Activated naive CD4-positive, alpha-beta T cell treated with anti-CD3 and anti-CD28 coated beads, Interleukin-2, amount 10 ng/mL, durations not matched to agents 7 days and 5 days (primary cell): ENCODE measurements around the gene DPH2.

Experiments used
- CTCF ChIA-PET: fragments of 350-600 bp; sonication (Branson Sonifier 250); formaldehyde crosslinking; loops from one replicate; lab custom pipeline; 2021; ENCODE audit warnings: antibody characterized with exemption; lab: Charles Lee
- DNase-seq: peaks from one replicate; pipeline ENCODE4 v3.0.0-alpha.2; 2020
- H3K27ac Mint-ChIP-seq: one replicate; pipeline ENCODE4 v1.8.0; 2021; ENCODE audit warnings: mild to moderate bottlenecking, moderate library complexity, mixed read lengths
- H3K27me3 Mint-ChIP-seq: one replicate; pipeline ENCODE4 v1.8.0; 2021; ENCODE audit warnings: mild to moderate bottlenecking, mixed read lengths
- H3K36me3 Mint-ChIP-seq: one replicate; pipeline ENCODE4 v1.8.0; 2021; ENCODE audit warnings: mixed read lengths
- H3K4me1 Mint-ChIP-seq: one replicate; pipeline ENCODE4 v1.8.0; 2021; ENCODE audit warnings: mixed read lengths
- H3K4me3 Mint-ChIP-seq: one replicate; pipeline ENCODE4 v1.8.0; 2021; ENCODE audit warnings: mild to moderate bottlenecking, moderate library complexity, mixed read lengths
- H3K9me3 Mint-ChIP-seq: one replicate; pipeline ENCODE4 v1.8.0; 2021; ENCODE audit warnings: mixed read lengths

DPH2 gene

GRCh38 chr1:43998000-43998378 lies 28.2 kb downstream of the DPH2 start:
- H3K4me1 Mint-ChIP-seq, result peaks cover 10% of the 10 kb centered on the region
- no peak overlapping the region for H3K27ac Mint-ChIP-seq
- no peaks in the 10 kb centered on the region for H3K9me3 Mint-ChIP-seq
- no peak for DNase-seq
- H3K4me3 Mint-ChIP-seq, result no peak overlapping the region
- no peaks in the 10 kb centered on the region for H3K36me3 Mint-ChIP-seq
- CTCF ChIA-PET, result interaction anchor here (0.7 kb wide), 1 partner anchor 43 kb away, joined by 4 read pairs; no protein-coding TSS in a partner anchor
- no peaks in the 10 kb centered on the region for H3K27me3 Mint-ChIP-seq

GRCh38 chr1:43999455-43999854 lies 29.6 kb downstream of the DPH2 start:
- H3K4me3 Mint-ChIP-seq, result no peak overlapping the region
- CTCF ChIA-PET, result interaction anchor here (1.0 to 8.9 kb wide), 2 partner anchors 34 to 48 kb away, joined by 4 to 161 read pairs; partner anchors contain the start of gene SLC6A9
- H3K27ac Mint-ChIP-seq, result peak overlapping the region; percentile 38
- no peak for DNase-seq
- H3K4me1 Mint-ChIP-seq, result peaks cover 10% of the 10 kb centered on the region
- no peaks in the 10 kb centered on the region for H3K9me3 Mint-ChIP-seq
- no peaks in the 10 kb centered on the region for H3K36me3 Mint-ChIP-seq
- H3K27me3 Mint-ChIP-seq, result no peaks in the 10 kb centered on the region

- H3K36me3 Mint-ChIP-seq, result no peaks in the 10 kb centered on the region
- no peak overlapping the region for H3K27ac Mint-ChIP-seq
- DNase-seq, result no peak
- H3K27me3 Mint-ChIP-seq, result no peaks in the 10 kb centered on the region
- CTCF ChIA-PET, result interaction anchor here (1.0 to 8.9 kb wide), 2 partner anchors 33 to 47 kb away, joined by 4 to 161 read pairs; partner anchors contain the start of gene SLC6A9
- H3K9me3 Mint-ChIP-seq, result no peaks in the 10 kb centered on the region
- no peak overlapping the region for H3K4me3 Mint-ChIP-seq
- peaks cover 8% of the 10 kb centered on the region for H3K4me1 Mint-ChIP-seq
Observed at GRCh38 chr1:44000122-44000665, 30.4 kb downstream of the DPH2 start.

- Mint-ChIP-seq H3K9me3 (no peaks in the 10 kb centered on the region), H3K27ac (no peak overlapping the region), H3K4me3 (no peak overlapping the region), H3K27me3 (no peaks in the 10 kb centered on the region), H3K36me3 (no peaks in the 10 kb centered on the region), H3K4me1 (peaks cover 8% of the 10 kb centered on the region)
- CTCF ChIA-PET, result interaction anchor here (0.8 to 8.9 kb wide), 3 partner anchors 26 to 38 kb away, joined by 3 to 161 read pairs (median 6); partner anchors contain the start of gene SLC6A9
- DNase-seq, result no peak
Observed at GRCh38 chr1:44002165-44002564, 32.4 kb downstream of the DPH2 start.

- no peak overlapping the region for H3K4me3 Mint-ChIP-seq
Observed at GRCh38 chr1:44002606-44003157, 32.9 kb downstream of the DPH2 start.

GRCh38 chr1:44008259-44008658 lies 38.4 kb downstream of the DPH2 start:
- Mint-ChIP-seq H3K4me1 (peaks cover 5% of the 10 kb centered on the region), H3K36me3 (no peaks in the 10 kb centered on the region), H3K9me3 (no peaks in the 10 kb centered on the region), H3K27me3 (no peaks in the 10 kb centered on the region), H3K27ac (no peak overlapping the region), H3K4me3 (no peak overlapping the region)
- DNase-seq, result no peak
- CTCF ChIA-PET, result interaction anchor here (8.9 kb wide), 1 partner anchor 25 kb away, joined by 161 read pairs; the partner anchor contains the start of gene SLC6A9

More at GRCh38 chr1:44002606-44003157, 32.9 kb downstream of the DPH2 start:
- Mint-ChIP-seq H3K36me3 (no peaks in the 10 kb centered on the region), H3K9me3 (no peaks in the 10 kb centered on the region), H3K4me1 (peaks cover 8% of the 10 kb centered on the region), H3K27me3 (no peaks in the 10 kb centered on the region), H3K27ac (no peak overlapping the region)
- CTCF ChIA-PET, result interaction anchor here (1.7 to 8.9 kb wide), 3 partner anchors 31 to 43 kb away, joined by 6 to 161 read pairs (median 102); partner anchors contain the start of gene SLC6A9
- no peak for DNase-seq

- Mint-ChIP-seq H3K4me3 (no peak overlapping the region), H3K36me3 (no peaks in the 10 kb centered on the region), H3K27me3 (no peaks in the 10 kb centered on the region), H3K9me3 (no peaks in the 10 kb centered on the region), H3K4me1 (peaks cover 5% of the 10 kb centered on the region), H3K27ac (no peak overlapping the region)
- DNase-seq, result no peak
- CTCF ChIA-PET, result interaction anchor here (1.0 to 1.4 kb wide), 2 partner anchors 25 to 37 kb away, joined by 3 to 7 read pairs; no protein-coding TSS in a partner anchor
Observed at GRCh38 chr1:44010935-44011471, 41.2 kb downstream of the DPH2 start.

GRCh38 chr1:44012404-44012803 lies 42.6 kb downstream of the DPH2 start:
- CTCF ChIA-PET, result interaction anchor here (1.0 to 2.4 kb wide), 2 partner anchors 24 to 26 kb away, joined by 3 to 7 read pairs; no protein-coding TSS in a partner anchor
- Mint-ChIP-seq H3K9me3 (no peaks in the 10 kb centered on the region), H3K36me3 (no peaks in the 10 kb centered on the region), H3K4me3 (no peak overlapping the region), H3K4me1 (peaks cover 5% of the 10 kb centered on the region), H3K27me3 (no peaks in the 10 kb centered on the region), H3K27ac (no peak overlapping the region)
- DNase-seq, result no peak

- Mint-ChIP-seq H3K9me3 (no peaks in the 10 kb centered on the region), H3K4me3 (no peak overlapping the region), H3K4me1 (peaks cover 5% of the 10 kb centered on the region), H3K36me3 (no peaks in the 10 kb centered on the region), H3K27me3 (no peaks in the 10 kb centered on the region), H3K27ac (peak overlapping the region; percentile 12)
- no peak for DNase-seq
- CTCF ChIA-PET, result interaction anchor here (2.4 to 2.5 kb wide), 2 partner anchors 8 to 23 kb away, joined by 7 to 17 read pairs; no protein-coding TSS in a partner anchor
Observed at GRCh38 chr1:44012941-44013609, 43.3 kb downstream of the DPH2 start.

GRCh38 chr1:44013949-44014348 lies 44.1 kb downstream of the DPH2 start:
- no peaks in the 10 kb centered on the region for H3K9me3 Mint-ChIP-seq
- DNase-seq, result no peak
- CTCF ChIA-PET, result interaction anchor here (2.4 to 2.5 kb wide), 2 partner anchors 9 to 22 kb away, joined by 7 to 17 read pairs; no protein-coding TSS in a partner anchor

GRCh38 chr1:44014365-44015104 lies 44.7 kb downstream of the DPH2 start:
- H3K27me3 Mint-ChIP-seq, result no peaks in the 10 kb centered on the region
- no peak overlapping the region for H3K27ac Mint-ChIP-seq
- no peak overlapping the region for H3K4me3 Mint-ChIP-seq
- H3K9me3 Mint-ChIP-seq, result no peaks in the 10 kb centered on the region
- H3K36me3 Mint-ChIP-seq, result no peaks in the 10 kb centered on the region
- no peak for DNase-seq
- H3K4me1 Mint-ChIP-seq, result peaks cover 5% of the 10 kb centered on the region
- CTCF ChIA-PET, result interaction anchor here (2.4 to 2.5 kb wide), 2 partner anchors 9 to 22 kb away, joined by 7 to 17 read pairs; no protein-coding TSS in a partner anchor

More at GRCh38 chr1:44013949-44014348, 44.1 kb downstream of the DPH2 start:
- H3K27ac Mint-ChIP-seq, result no peak overlapping the region
- H3K27me3 Mint-ChIP-seq, result no peaks in the 10 kb centered on the region
- no peak overlapping the region for H3K4me3 Mint-ChIP-seq
- no peaks in the 10 kb centered on the region for H3K36me3 Mint-ChIP-seq
- peaks cover 5% of the 10 kb centered on the region for H3K4me1 Mint-ChIP-seq

- DNase-seq, result no peak
Observed at GRCh38 chr1:44015206-44015605, 45.4 kb downstream of the DPH2 start.

More at GRCh38 chr1:44015206-44015605, 45.4 kb downstream of the DPH2 start:
- H3K36me3 Mint-ChIP-seq, result no peaks in the 10 kb centered on the region
- no peak overlapping the region for H3K27ac Mint-ChIP-seq
- CTCF ChIA-PET, result interaction anchor here (2.5 kb wide), 1 partner anchor 10 kb away, joined by 17 read pairs; no protein-coding TSS in a partner anchor
- no peaks in the 10 kb centered on the region for H3K9me3 Mint-ChIP-seq
- H3K27me3 Mint-ChIP-seq, result no peaks in the 10 kb centered on the region
- peaks cover 5% of the 10 kb centered on the region for H3K4me1 Mint-ChIP-seq
- H3K4me3 Mint-ChIP-seq, result no peak overlapping the region
